Measurements from ENCODE around the gene SPP1.

The SPP1 gene

GRCh38 chr4:88030565-88031310, 55.2 kb downstream of the SPP1 start:
- Mint-ChIP-seq H3K36me3 (peaks cover 22% of the 10 kb centered on the region), H3K4me3 (no peak overlapping the region), H3K9me3 (peaks cover 14% of the 10 kb centered on the region), H3K27ac (no peak overlapping the region), H3K27me3 (no peaks in the 10 kb centered on the region), H3K4me1 (peaks cover 5% of the 10 kb centered on the region)
- DNase-seq = no peak
- CTCF ChIA-PET = interaction anchor here (1.4 to 4.8 kb wide), 2 partner anchors 182 to 188 kb away, joined by 3 to 67 read pairs; no protein-coding TSS in a partner anchor

Measured in activated naive CD4-positive, alpha-beta T cell treated with anti-CD3 and anti-CD28 coated beads, Interleukin-2, amount 10 ng/mL, durations not matched to agents 7 days and 5 days (primary cell).